Central memory CD8-positive, alpha-beta T cell (primary cell): ENCODE results near the gene PLEKHA8.
"Not testable (repeated sequence)": the region's sequence is repeated elsewhere in the genome, so short reads cannot be mapped to it uniquely, and the experiment has no call there.

Experiments used
- ATAC-seq: fragments of 150-1000 bp; cut with Tn5 transposase; replicated peaks from 2 replicates; pipeline ENCODE4 v1.10.0; 2022; ENCODE audit warnings: mild to moderate bottlenecking, moderate FRiP score, moderate number of reproducible peaks; ENCODE audit not compliant: poor library complexity, severe bottlenecking; ENCODE audit errors: extremely low read depth
- DNase-seq, 2 donors: peaks; one replicate each; pipeline ENCODE4 v3.0.0; 2021; ENCODE audit warnings: low spot score in 2 of 2
- H3K27ac Mint-ChIP-seq: one replicate; pipeline ENCODE4 v1.8.0; 2022; ENCODE audit warnings: low read depth, mild to moderate bottlenecking, moderate library complexity, mixed read lengths
- H3K27me3 Mint-ChIP-seq: one replicate; pipeline ENCODE4 v1.8.0; 2022; ENCODE audit warnings: mixed read lengths
- H3K36me3 Mint-ChIP-seq: one replicate; pipeline ENCODE4 v1.8.0; 2022; ENCODE audit warnings: mild to moderate bottlenecking, moderate library complexity, mixed read lengths; ENCODE audit not compliant: insufficient read depth
- H3K4me1 Mint-ChIP-seq: one replicate; pipeline ENCODE4 v1.8.0; 2022; ENCODE audit warnings: mixed read lengths
- H3K4me3 Mint-ChIP-seq: one replicate; pipeline ENCODE4 v1.8.0; 2022; ENCODE audit warnings: mild to moderate bottlenecking, moderate library complexity, mixed read lengths
- H3K9me3 Mint-ChIP-seq: one replicate; pipeline ENCODE4 v1.8.0; 2022; ENCODE audit warnings: mixed read lengths

The PLEKHA8 gene

GRCh38 chr7:30098599-30098998 lies 70.4 kb downstream of the PLEKHA8 start:
- H3K4me3 Mint-ChIP-seq, H3K27me3 Mint-ChIP-seq, H3K4me1 Mint-ChIP-seq, H3K27ac Mint-ChIP-seq, DNase-seq, H3K9me3 Mint-ChIP-seq, H3K36me3 Mint-ChIP-seq, ATAC-seq: not testable (repeated sequence)

GRCh38 chr7:30102281-30102680 lies 74.1 kb downstream of the PLEKHA8 start:
- H3K4me1 Mint-ChIP-seq, result no peaks in the 10 kb centered on the region
- H3K27ac Mint-ChIP-seq, result no peak overlapping the region
- H3K4me3 Mint-ChIP-seq, result no peak overlapping the region
- ATAC-seq, result no peak
- H3K36me3 Mint-ChIP-seq, result peaks cover 2% of the 10 kb centered on the region
- DNase-seq, result no peak
- H3K27me3 Mint-ChIP-seq, result no peaks in the 10 kb centered on the region
- no peaks in the 10 kb centered on the region for H3K9me3 Mint-ChIP-seq

GRCh38 chr7:30104157-30104556 lies 75.9 kb downstream of the PLEKHA8 start:
- DNase-seq (no peak), ATAC-seq (no peak)
- Mint-ChIP-seq H3K27ac (no peak overlapping the region), H3K9me3 (no peaks in the 10 kb centered on the region), H3K4me1 (no peaks in the 10 kb centered on the region), H3K4me3 (no peak overlapping the region), H3K27me3 (no peaks in the 10 kb centered on the region), H3K36me3 (no peaks in the 10 kb centered on the region)

- Mint-ChIP-seq H3K4me1 (peaks cover 7% of the 10 kb centered on the region), H3K4me3 (no peak overlapping the region), H3K36me3 (no peaks in the 10 kb centered on the region), H3K27me3 (no peaks in the 10 kb centered on the region), H3K27ac (no peak overlapping the region), H3K9me3 (peaks cover 11% of the 10 kb centered on the region)
- ATAC-seq (no peak), DNase-seq (no peak)
Observed at GRCh38 chr7:30112103-30112713, 84.0 kb downstream of the PLEKHA8 start.

GRCh38 chr7:30113144-30113543 lies 84.9 kb downstream of the PLEKHA8 start:
- H3K4me1 Mint-ChIP-seq, result peaks cover 7% of the 10 kb centered on the region
- DNase-seq, result no peak
- H3K27ac Mint-ChIP-seq, result no peak overlapping the region
- no peaks in the 10 kb centered on the region for H3K36me3 Mint-ChIP-seq
- no peaks in the 10 kb centered on the region for H3K27me3 Mint-ChIP-seq
- H3K4me3 Mint-ChIP-seq, result no peak overlapping the region
- peaks cover 11% of the 10 kb centered on the region for H3K9me3 Mint-ChIP-seq
- ATAC-seq, result no peak

GRCh38 chr7:30114536-30115238 lies 86.5 kb downstream of the PLEKHA8 start:
- Mint-ChIP-seq H3K27me3 (no peaks in the 10 kb centered on the region), H3K4me3 (no peak overlapping the region), H3K36me3 (no peaks in the 10 kb centered on the region), H3K4me1 (peaks cover 7% of the 10 kb centered on the region), H3K9me3 (peaks cover 11% of the 10 kb centered on the region), H3K27ac (no peak overlapping the region)
- ATAC-seq (no peak), DNase-seq (no peak)

GRCh38 chr7:30115709-30116297 lies 87.6 kb downstream of the PLEKHA8 start:
- no peak for ATAC-seq
- Mint-ChIP-seq H3K4me3 (no peak overlapping the region), H3K27me3 (no peaks in the 10 kb centered on the region), H3K4me1 (peaks cover 7% of the 10 kb centered on the region), H3K36me3 (no peaks in the 10 kb centered on the region), H3K9me3 (peaks cover 11% of the 10 kb centered on the region), H3K27ac (no peak overlapping the region)
- DNase-seq, result no peak

GRCh38 chr7:30116771-30117170 lies 88.6 kb downstream of the PLEKHA8 start:
- no peak for DNase-seq

GRCh38 chr7:30117896-30118295 lies 89.7 kb downstream of the PLEKHA8 start:
- H3K4me3 Mint-ChIP-seq, result no peak overlapping the region
- H3K36me3 Mint-ChIP-seq, result no peaks in the 10 kb centered on the region
- H3K9me3 Mint-ChIP-seq, result peaks cover 5% of the 10 kb centered on the region
- DNase-seq (no peak), ATAC-seq (no peak)
- no peak overlapping the region for H3K27ac Mint-ChIP-seq
- H3K27me3 Mint-ChIP-seq, result no peaks in the 10 kb centered on the region
- peaks cover 7% of the 10 kb centered on the region for H3K4me1 Mint-ChIP-seq

More at GRCh38 chr7:30116771-30117170, 88.6 kb downstream of the PLEKHA8 start:
- Mint-ChIP-seq H3K4me1 (peaks cover 7% of the 10 kb centered on the region), H3K4me3 (no peak overlapping the region), H3K36me3 (no peaks in the 10 kb centered on the region), H3K27ac (no peak overlapping the region), H3K9me3 (peaks cover 10% of the 10 kb centered on the region), H3K27me3 (no peaks in the 10 kb centered on the region)
- ATAC-seq, result no peak

- Mint-ChIP-seq H3K9me3 (no peaks in the 10 kb centered on the region), H3K27me3 (no peaks in the 10 kb centered on the region), H3K27ac (no peak overlapping the region), H3K4me3 (no peak overlapping the region), H3K4me1 (peaks cover under 1% of the 10 kb centered on the region), H3K36me3 (no peaks in the 10 kb centered on the region)
- ATAC-seq (no peak), DNase-seq (no peak)
Observed at GRCh38 chr7:30119890-30120577, 91.8 kb downstream of the PLEKHA8 start.

GRCh38 chr7:30133736-30134610 lies 105.8 kb downstream of the PLEKHA8 start:
- Mint-ChIP-seq H3K27ac (peak overlapping the region; percentile 90), H3K9me3 (no peaks in the 10 kb centered on the region), H3K27me3 (no peaks in the 10 kb centered on the region), H3K4me3 (peak overlapping the region; percentile 90), H3K4me1 (peaks cover 5% of the 10 kb centered on the region), H3K36me3 (peaks cover 13% of the 10 kb centered on the region)
- ATAC-seq, result no peak
- no peak for DNase-seq
